ENCODE measurements around the gene RGSL1. TPM values are rescaled to one million over a fixed set of nuclear protein-coding genes. Genes with fewer than 3 reads are reported as not detected.

The RGSL1 gene
- total RNA-seq, 1 donor from 2014 or later, result not detected

GRCh38 chr1:182453631-182454030, 3.7 kb downstream of the RGSL1 start:
- TF ChIP-seq POLR2A (IDR thresholded peaks at IDR 0.05), result no peak
- no peak for TF ChIP-seq CTCF (IDR thresholded peaks at IDR 0.05)
- TF ChIP-seq POLR2AphosphoS5 (IDR thresholded peaks at IDR 0.05; ENCODE audit: insufficient read depth in 1 of 2, low read depth in 1 of 2), result no peak
- H3K36me3 ChIP-seq, result no peaks in the 10 kb centered on the region
- no peak overlapping the region for H3K4me3 ChIP-seq
- H3K27ac ChIP-seq, result no peak overlapping the region
- H3K27me3 ChIP-seq, result no peaks in the 10 kb centered on the region
- intact Hi-C loops (cut with DNase I), result no loop called here
- no peaks in the 10 kb centered on the region for H3K4me1 ChIP-seq
- no peak for DNase-seq (ENCODE audit: extremely low spot score in 2 of 2)
- H3K9me3 ChIP-seq, result no peaks in the 10 kb centered on the region

- Histone ChIP-seq H3K27me3 (no peaks in the 10 kb centered on the region), H3K9me3 (no peaks in the 10 kb centered on the region), H3K4me1 (no peaks in the 10 kb centered on the region), H3K4me3 (no peak overlapping the region), H3K36me3 (no peaks in the 10 kb centered on the region), H3K27ac (no peak overlapping the region)
- intact Hi-C loops (cut with DNase I), result no loop called here
- no peak for DNase-seq (ENCODE audit: extremely low spot score in 2 of 2)
- TF ChIP-seq POLR2A (IDR thresholded peaks at IDR 0.05) (no peak), CTCF (IDR thresholded peaks at IDR 0.05) (no peak), POLR2AphosphoS5 (IDR thresholded peaks at IDR 0.05; ENCODE audit: insufficient read depth in 1 of 2, low read depth in 1 of 2) (no peak)
These were observed 7.9 kb downstream of the RGSL1 start for GRCh38 chr1:182457844-182458243.

GRCh38 chr1:182459949-182460348, 10.0 kb downstream of the RGSL1 start:
- no peak for DNase-seq (ENCODE audit: extremely low spot score in 2 of 2)
- no peak overlapping the region for H3K4me3 ChIP-seq
- no peaks in the 10 kb centered on the region for H3K9me3 ChIP-seq
- H3K4me1 ChIP-seq, result no peaks in the 10 kb centered on the region
- no peaks in the 10 kb centered on the region for H3K36me3 ChIP-seq
- no peak overlapping the region for H3K27ac ChIP-seq
- TF ChIP-seq POLR2A (IDR thresholded peaks at IDR 0.05), result no peak
- no peak for TF ChIP-seq POLR2AphosphoS5 (IDR thresholded peaks at IDR 0.05; ENCODE audit: insufficient read depth in 1 of 2, low read depth in 1 of 2)
- TF ChIP-seq CTCF (IDR thresholded peaks at IDR 0.05), result no peak
- H3K27me3 ChIP-seq, result no peaks in the 10 kb centered on the region
- intact Hi-C loops (cut with DNase I), result no loop called here

GRCh38 chr1:182460550-182460951, 10.6 kb downstream of the RGSL1 start:
- H3K4me3 ChIP-seq, result no peak overlapping the region
- intact Hi-C loops (cut with DNase I), result no loop called here
- H3K27me3 ChIP-seq, result no peaks in the 10 kb centered on the region
- DNase-seq (ENCODE audit: extremely low spot score in 2 of 2), result no peak
- no peaks in the 10 kb centered on the region for H3K9me3 ChIP-seq
- no peaks in the 10 kb centered on the region for H3K4me1 ChIP-seq
- TF ChIP-seq POLR2AphosphoS5 (IDR thresholded peaks at IDR 0.05; ENCODE audit: insufficient read depth in 1 of 2, low read depth in 1 of 2), result no peak
- no peak for TF ChIP-seq CTCF (IDR thresholded peaks at IDR 0.05)
- TF ChIP-seq POLR2A (IDR thresholded peaks at IDR 0.05), result no peak
- H3K36me3 ChIP-seq, result no peaks in the 10 kb centered on the region
- no peak overlapping the region for H3K27ac ChIP-seq

- Histone ChIP-seq H3K27ac (no peak overlapping the region), H3K4me1 (no peaks in the 10 kb centered on the region), H3K4me3 (no peak overlapping the region), H3K27me3 (no peaks in the 10 kb centered on the region), H3K9me3 (peaks cover 2% of the 10 kb centered on the region), H3K36me3 (no peaks in the 10 kb centered on the region)
- DNase-seq (ENCODE audit: extremely low spot score in 2 of 2), result no peak
- no peak for TF ChIP-seq POLR2AphosphoS5 (IDR thresholded peaks at IDR 0.05; ENCODE audit: insufficient read depth in 1 of 2, low read depth in 1 of 2)
- TF ChIP-seq CTCF (IDR thresholded peaks at IDR 0.05), result no peak
- no peak for TF ChIP-seq POLR2A (IDR thresholded peaks at IDR 0.05)
- intact Hi-C loops (cut with DNase I), result no loop called here
These were observed 23.6 kb downstream of the RGSL1 start for GRCh38 chr1:182473556-182473955.

All from vagina (tissue), 2 donors.